ENCODE data around the gene KLF18. TPM values are rescaled to one million over a fixed set of nuclear protein-coding genes. Genes with fewer than 3 reads are reported as not detected.

Gene KLF18
- total RNA-seq, 1 experiment from 2014 or later = not detected

- ChIA-PET POLR2A (ENCODE audit: unreplicated experiment) (no interaction called here), CTCF (no interaction called here)
- TF ChIP-seq EZH2phosphoT487 (IDR thresholded peaks at IDR 0.05; ENCODE audit: borderline replicate concordance, low read length) (no peak), CTCF (conservative IDR thresholded peaks at IDR 0.05; ENCODE audit: low read depth, low read length) (no peak), EZH2 (IDR thresholded peaks at IDR 0.05; ENCODE audit: low read length, unreplicated experiment) (no peak)
- no peak for DNase-seq
- no peaks in the 10 kb centered on the region for H3K4me1 ChIP-seq (ENCODE audit: insufficient read depth, low read length)
- ATAC-seq = no peak
- H4K20me1 ChIP-seq (ENCODE audit: low read length) = no peaks in the 10 kb centered on the region
- H3K79me2 ChIP-seq (ENCODE audit: low read length) = no peaks in the 10 kb centered on the region
- no peak overlapping the region for H3K27ac ChIP-seq (ENCODE audit: low read length)
- H3K4me2 ChIP-seq (ENCODE audit: low read length) = no peak overlapping the region
- H2AFZ ChIP-seq (ENCODE audit: low read length) = no peak overlapping the region
- no peak overlapping the region for H3K9ac ChIP-seq (ENCODE audit: low read length)
- no peaks in the 10 kb centered on the region for H3K36me3 ChIP-seq (ENCODE audit: low read depth, low read length)
- no peaks in the 10 kb centered on the region for H3K9me3 ChIP-seq (ENCODE audit: low read length)
- no peak overlapping the region for H3K4me3 ChIP-seq (ENCODE audit: low read length)
- no peaks in the 10 kb centered on the region for H3K27me3 ChIP-seq (ENCODE audit: low read length)
- intact Hi-C loops (cut with micrococcal nuclease) = no loop called here
- H3K9me2 ChIP-seq (replicated peaks; ENCODE audit: low read length) = no peaks in the 10 kb centered on the region
- H3F3A ChIP-seq (ENCODE audit: low read length, unreplicated experiment) = no peaks in the 10 kb centered on the region
- no TSS peak for BruUV-seq (replicated peaks)
These were observed 11.6 kb downstream of the KLF18 start for GRCh38 chr1:44129616-44130500.

- CTCF ChIA-PET = no interaction called here
- no TSS peak for BruUV-seq (replicated peaks)
- intact Hi-C loops (cut with micrococcal nuclease) = no loop called here
- Histone ChIP-seq H3K36me3 (ENCODE audit: low read depth, low read length) (no peaks in the 10 kb centered on the region), H3K27ac (ENCODE audit: low read length) (no peak overlapping the region), H2AFZ (ENCODE audit: low read length) (no peak overlapping the region), H3K4me1 (ENCODE audit: insufficient read depth, low read length) (no peaks in the 10 kb centered on the region), H4K20me1 (ENCODE audit: low read length) (no peaks in the 10 kb centered on the region), H3K79me2 (ENCODE audit: low read length) (no peaks in the 10 kb centered on the region), H3K27me3 (ENCODE audit: low read length) (no peaks in the 10 kb centered on the region), H3K9ac (ENCODE audit: low read length) (no peak overlapping the region), H3K4me3 (ENCODE audit: low read length) (no peak overlapping the region), H3F3A (ENCODE audit: low read length, unreplicated experiment) (no peaks in the 10 kb centered on the region), H3K9me2 (replicated peaks; ENCODE audit: low read length) (no peaks in the 10 kb centered on the region), H3K9me3 (ENCODE audit: low read length) (no peaks in the 10 kb centered on the region), H3K4me2 (ENCODE audit: low read length) (no peak overlapping the region)
- ATAC-seq = no peak
- POLR2A ChIA-PET (ENCODE audit: unreplicated experiment) = no interaction called here
- TF ChIP-seq EZH2 (IDR thresholded peaks at IDR 0.05; ENCODE audit: low read length, unreplicated experiment) = no peak
- no peak for TF ChIP-seq CTCF (conservative IDR thresholded peaks at IDR 0.05; ENCODE audit: low read depth, low read length)
- no peak for TF ChIP-seq EZH2phosphoT487 (IDR thresholded peaks at IDR 0.05; ENCODE audit: borderline replicate concordance, low read length)
- no peak for DNase-seq
These were observed 21.0 kb downstream of the KLF18 start for GRCh38 chr1:44120398-44120949.

GRCh38 chr1:44119525-44119924 lies 21.9 kb downstream of the KLF18 start:
- DNase-seq (no peak), ATAC-seq (no peak)

More at GRCh38 chr1:44119525-44119924, 21.9 kb downstream of the KLF18 start:
- H3K9me2 ChIP-seq (replicated peaks; ENCODE audit: low read length) = no peaks in the 10 kb centered on the region
- no peaks in the 10 kb centered on the region for H3K27me3 ChIP-seq (ENCODE audit: low read length)
- no peak overlapping the region for H3K4me3 ChIP-seq (ENCODE audit: low read length)
- intact Hi-C loops (cut with micrococcal nuclease) = no loop called here
- no peak overlapping the region for H3K27ac ChIP-seq (ENCODE audit: low read length)
- no peak overlapping the region for H3K9ac ChIP-seq (ENCODE audit: low read length)
- ChIA-PET CTCF (no interaction called here), POLR2A (ENCODE audit: unreplicated experiment) (no interaction called here)
- no peaks in the 10 kb centered on the region for H3K36me3 ChIP-seq (ENCODE audit: low read depth, low read length)
- H3K4me2 ChIP-seq (ENCODE audit: low read length) = no peak overlapping the region
- no peak overlapping the region for H2AFZ ChIP-seq (ENCODE audit: low read length)
- no peaks in the 10 kb centered on the region for H3K4me1 ChIP-seq (ENCODE audit: insufficient read depth, low read length)
- TF ChIP-seq EZH2phosphoT487 (IDR thresholded peaks at IDR 0.05; ENCODE audit: borderline replicate concordance, low read length) = no peak
- TF ChIP-seq EZH2 (IDR thresholded peaks at IDR 0.05; ENCODE audit: low read length, unreplicated experiment) = no peak
- TF ChIP-seq CTCF (conservative IDR thresholded peaks at IDR 0.05; ENCODE audit: low read depth, low read length) = no peak
- H3F3A ChIP-seq (ENCODE audit: low read length, unreplicated experiment) = no peaks in the 10 kb centered on the region
- no peaks in the 10 kb centered on the region for H3K79me2 ChIP-seq (ENCODE audit: low read length)
- no peaks in the 10 kb centered on the region for H3K9me3 ChIP-seq (ENCODE audit: low read length)
- no TSS peak for BruUV-seq (replicated peaks)
- no peaks in the 10 kb centered on the region for H4K20me1 ChIP-seq (ENCODE audit: low read length)
